ENCODE results near the gene AP3M1.

AP3M1 gene

GRCh38 chr10:74175510-74176379, 25.1 kb upstream of the AP3M1 start:
- no peak for DNase-seq (ENCODE audit: extremely low read depth, low read depth)
- H3K4me3 ChIP-seq (replicated peaks; ENCODE audit: low read depth, low read length) = peak overlapping the region; percentile 75
- TF ChIP-seq, protein P1, sequence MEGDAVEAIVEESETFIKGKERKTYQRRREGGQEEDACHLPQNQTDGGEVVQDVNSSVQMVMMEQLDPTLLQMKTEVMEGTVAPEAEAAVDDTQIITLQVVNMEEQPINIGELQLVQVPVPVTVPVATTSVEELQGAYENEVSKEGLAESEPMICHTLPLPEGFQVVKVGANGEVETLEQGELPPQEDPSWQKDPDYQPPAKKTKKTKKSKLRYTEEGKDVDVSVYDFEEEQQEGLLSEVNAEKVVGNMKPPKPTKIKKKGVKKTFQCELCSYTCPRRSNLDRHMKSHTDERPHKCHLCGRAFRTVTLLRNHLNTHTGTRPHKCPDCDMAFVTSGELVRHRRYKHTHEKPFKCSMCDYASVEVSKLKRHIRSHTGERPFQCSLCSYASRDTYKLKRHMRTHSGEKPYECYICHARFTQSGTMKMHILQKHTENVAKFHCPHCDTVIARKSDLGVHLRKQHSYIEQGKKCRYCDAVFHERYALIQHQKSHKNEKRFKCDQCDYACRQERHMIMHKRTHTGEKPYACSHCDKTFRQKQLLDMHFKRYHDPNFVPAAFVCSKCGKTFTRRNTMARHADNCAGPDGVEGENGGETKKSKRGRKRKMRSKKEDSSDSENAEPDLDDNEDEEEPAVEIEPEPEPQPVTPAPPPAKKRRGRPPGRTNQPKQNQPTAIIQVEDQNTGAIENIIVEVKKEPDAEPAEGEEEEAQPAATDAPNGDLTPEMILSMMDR (IDR thresholded peaks at IDR 0.05; ENCODE audit: low read depth, low read length, missing control alignments) = no peak

DNA sequence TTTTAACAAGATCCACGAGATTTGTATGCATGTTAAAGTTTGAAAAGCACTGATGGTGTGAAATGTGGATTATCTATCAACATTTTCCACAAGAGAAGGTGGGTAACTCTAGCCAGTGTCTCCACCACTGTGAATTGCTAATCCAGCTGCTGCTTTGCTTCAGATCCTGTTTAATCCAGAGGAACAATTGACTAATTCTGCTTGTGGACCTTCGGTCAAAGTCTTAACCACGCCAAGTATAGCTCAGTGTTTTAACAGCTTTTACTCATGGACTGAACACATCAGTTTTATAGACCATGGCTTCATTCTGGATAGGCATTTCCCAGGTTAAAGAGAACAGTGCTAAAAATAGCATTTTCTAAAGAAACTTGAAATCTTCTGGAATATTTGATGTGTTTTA, 23.9 kb upstream of the AP3M1 start:
- H3K4me3 ChIP-seq (replicated peaks; ENCODE audit: low read depth, low read length) = no peak overlapping the region
- DNase-seq (ENCODE audit: extremely low read depth, low read depth) = no peak
- TF ChIP-seq, protein P1 (IDR thresholded peaks at IDR 0.05; ENCODE audit: low read depth, low read length, missing control alignments) = no peak

DNA sequence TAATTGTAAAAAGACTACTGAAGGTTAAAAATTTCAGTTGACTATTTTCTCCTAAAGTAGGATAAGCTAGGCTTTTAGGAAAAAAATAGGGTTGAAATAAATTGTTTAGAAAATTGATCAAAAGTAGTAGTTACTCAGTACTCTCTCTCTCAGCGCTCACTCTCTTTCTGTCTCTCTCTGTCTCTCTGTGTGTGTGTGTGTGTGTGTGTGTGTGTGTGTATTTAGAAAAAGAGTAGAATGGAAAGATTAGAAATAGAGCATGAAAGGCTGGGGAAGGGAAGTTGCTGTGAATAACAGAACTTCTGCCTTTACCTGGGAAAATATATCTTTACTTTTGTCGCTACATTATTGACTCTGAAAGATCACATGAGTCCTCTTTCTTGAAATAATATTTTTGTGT, 21.0 kb upstream of the AP3M1 start:
- TF ChIP-seq, protein P1 (IDR thresholded peaks at IDR 0.05; ENCODE audit: low read depth, low read length, missing control alignments) = no peak
- no peak for DNase-seq (ENCODE audit: extremely low read depth, low read depth)
- no peak overlapping the region for H3K4me3 ChIP-seq (replicated peaks; ENCODE audit: low read depth, low read length)

DNA sequence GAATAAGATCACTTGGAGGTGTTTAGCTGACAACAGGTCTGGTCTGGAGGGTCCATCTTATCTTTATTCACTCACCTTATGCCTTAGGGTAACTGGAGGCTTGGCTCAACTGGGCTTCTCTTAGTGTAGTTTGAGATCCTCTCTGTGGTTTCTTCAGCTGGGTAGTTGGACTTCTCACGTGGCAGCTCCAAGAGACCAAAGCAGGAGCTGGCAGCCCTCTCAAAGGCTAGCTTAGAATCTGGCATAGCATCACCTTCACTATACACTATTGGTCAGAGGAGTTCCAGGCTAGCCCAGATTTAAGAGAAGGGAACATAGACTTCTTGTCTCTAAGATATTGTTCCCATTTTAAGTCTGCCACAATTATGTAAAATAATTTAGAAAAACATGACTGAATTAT, 16.8 kb upstream of the AP3M1 start:
- DNase-seq (ENCODE audit: extremely low read depth, low read depth) = no peak
- TF ChIP-seq, protein P1 (IDR thresholded peaks at IDR 0.05; ENCODE audit: low read depth, low read length, missing control alignments) = no peak

GRCh38 chr10:74165530-74165901, 14.9 kb upstream of the AP3M1 start:
- no peak for DNase-seq (ENCODE audit: extremely low read depth, low read depth)
- H3K4me3 ChIP-seq (replicated peaks; ENCODE audit: low read depth, low read length) = no peak overlapping the region
- TF ChIP-seq, protein P1 (IDR thresholded peaks at IDR 0.05; ENCODE audit: low read depth, low read length, missing control alignments) = no peak

More for the DNA sequence above, 16.8 kb upstream of the AP3M1 start:
- no peak overlapping the region for H3K4me3 ChIP-seq (replicated peaks; ENCODE audit: low read depth, low read length)

GRCh38 chr10:74164716-74165529, 14.3 kb upstream of the AP3M1 start:
- DNase-seq (ENCODE audit: extremely low read depth, low read depth) = no peak
- TF ChIP-seq, protein P1 (IDR thresholded peaks at IDR 0.05; ENCODE audit: low read depth, low read length, missing control alignments) = no peak
- H3K4me3 ChIP-seq (replicated peaks; ENCODE audit: low read depth, low read length) = no peak overlapping the region

Data from HFF-Myc (cell line).